HL-60 (cell line): ENCODE measurements around the gene ADAP2.

ENCODE experiments used
- GABPA ChIP-seq: IDR thresholded peaks from 2 replicates; pipeline ENCODE4 v1.6.1; 2012; ENCODE audit warnings: low read depth
- POLR2AphosphoS5 ChIP-seq: IDR thresholded peaks from 2 replicates; pipeline ENCODE4 v1.6.1; 2012; ENCODE audit warnings: low read depth
- REST ChIP-seq: IDR thresholded peaks from 2 replicates; pipeline ENCODE4 v1.6.1; 2012; ENCODE audit warnings: low read depth; ENCODE audit not compliant: insufficient replicate concordance
- SPI1 ChIP-seq: IDR thresholded peaks from 2 replicates; pipeline ENCODE4 v1.6.1; 2012; ENCODE audit warnings: low read depth, mild to moderate bottlenecking, borderline replicate concordance
- TF ChIP-seq, protein P1 (sequence below): IDR thresholded peaks from one replicate; pipeline ENCODE4 v1.5.1; 2011; ENCODE audit warnings: low read length, control low read depth, inconsistent platforms; ENCODE audit not compliant: insufficient read depth

- TF ChIP-seq, protein P1, sequence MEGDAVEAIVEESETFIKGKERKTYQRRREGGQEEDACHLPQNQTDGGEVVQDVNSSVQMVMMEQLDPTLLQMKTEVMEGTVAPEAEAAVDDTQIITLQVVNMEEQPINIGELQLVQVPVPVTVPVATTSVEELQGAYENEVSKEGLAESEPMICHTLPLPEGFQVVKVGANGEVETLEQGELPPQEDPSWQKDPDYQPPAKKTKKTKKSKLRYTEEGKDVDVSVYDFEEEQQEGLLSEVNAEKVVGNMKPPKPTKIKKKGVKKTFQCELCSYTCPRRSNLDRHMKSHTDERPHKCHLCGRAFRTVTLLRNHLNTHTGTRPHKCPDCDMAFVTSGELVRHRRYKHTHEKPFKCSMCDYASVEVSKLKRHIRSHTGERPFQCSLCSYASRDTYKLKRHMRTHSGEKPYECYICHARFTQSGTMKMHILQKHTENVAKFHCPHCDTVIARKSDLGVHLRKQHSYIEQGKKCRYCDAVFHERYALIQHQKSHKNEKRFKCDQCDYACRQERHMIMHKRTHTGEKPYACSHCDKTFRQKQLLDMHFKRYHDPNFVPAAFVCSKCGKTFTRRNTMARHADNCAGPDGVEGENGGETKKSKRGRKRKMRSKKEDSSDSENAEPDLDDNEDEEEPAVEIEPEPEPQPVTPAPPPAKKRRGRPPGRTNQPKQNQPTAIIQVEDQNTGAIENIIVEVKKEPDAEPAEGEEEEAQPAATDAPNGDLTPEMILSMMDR, result no peak
- TF ChIP-seq POLR2AphosphoS5 (no peak), SPI1 (no peak), REST (no peak), GABPA (no peak)
Observed at GRCh38 chr17:30969989-30970830, 48.5 kb downstream of the ADAP2 start.
